Prostate gland (tissue), 2 donors: ENCODE measurements around the gene SCIN. TPM values are rescaled to one million over a fixed set of nuclear protein-coding genes. Genes with fewer than 3 reads are reported as not detected.
A peak's percentile ranks its signal among the peaks of the same experiment; 100 is the strongest.
"Not testable (repeated sequence)": the region's sequence is repeated elsewhere in the genome, so short reads cannot be mapped to it uniquely, and the experiment has no call there.

Experiments used
- DNase-seq: peaks from one replicate; pipeline ENCODE4 v3.0.0-alpha.2; 2019; ENCODE audit warnings: low spot score
- H3K27ac ChIP-seq, 2 donors: fragments of 200-600 bp; sonication (generic); 2 replicates each; pipeline ENCODE4 v1.5.1; 2017 to 2019
- H3K27me3 ChIP-seq: fragments of 200-600 bp; sonication (generic); replicated peaks from 2 replicates; pipeline ENCODE4 v1.5.1; 2019; ENCODE audit not compliant: insufficient read depth
- H3K36me3 ChIP-seq, 2 donors: fragments of 200-600 bp; sonication (generic); 1 replicate in 1 of 2; 2 replicates in 1 of 2; pipeline versions ENCODE4 v1.5.1 to v1.8.1; 2017 to 2019
- H3K4me1 ChIP-seq: fragments of 200-600 bp; sonication (generic); replicated peaks from 2 replicates; pipeline ENCODE4 v1.5.1; 2019
- H3K4me3 ChIP-seq, 2 donors: fragments of 200-600 bp; sonication (generic); 2 replicates each; pipeline ENCODE4 v1.5.1; 2017 to 2019
- H3K9me3 ChIP-seq: fragments of 200-600 bp; sonication (generic); 2 replicates; pipeline ENCODE4 v1.5.1; 2017
- CTCF ChIP-seq, 4 experiments: fragments of 200-600 bp in 2 of 4; fragments of 450-650 bp in 2 of 4; sonication (generic) in 2 of 4; IDR thresholded peaks; 1 replicate in 3 of 4; 2 replicates in 1 of 4; pipeline ENCODE4 v1.5.1; 2016 to 2019; ENCODE audit warnings: antibody characterized with exemption in 4 of 4, mild to moderate bottlenecking in 2 of 4, moderate library complexity in 2 of 4
- POLR2A ChIP-seq: fragments of 450-650 bp; IDR thresholded peaks from one replicate; pipeline ENCODE4 v1.6.1; 2016; ENCODE audit warnings: antibody characterized with exemption, mild to moderate bottlenecking
- POLR2AphosphoS5 ChIP-seq: sonication (generic); formaldehyde crosslinking; IDR thresholded peaks from one replicate; pipeline ENCODE4 v1.6.1; 2017; ENCODE audit warnings: antibody characterized with exemption
- WGBS: methylation state at CpG from one replicate; pipeline ENCODE4 v1.1.5; 2018; 5-methylcytosine and 5-hydroxymethylcytosine counted together
- intact Hi-C: fragments of 100-400 bp; cut with DNase I; formaldehyde crosslinking; loops from one replicate; pipeline ENCODE4 v1.14.2; 2022
- total RNA-seq, 2 donors: library from RNA; depleted of rRNA; stranded (reverse); fragments of >200 nt; gene quantifications; one replicate each; pipeline ENCODE4 v1.1.0, GENCODE V29; 2016

Gene SCIN
- total RNA-seq, 2 donors from 2014 or later, result 7.6 to 12.2 TPM

- Histone ChIP-seq H3K4me1 (no peaks in the 10 kb centered on the region), H3K27ac (no peak overlapping the region), H3K4me3 (no peak overlapping the region), H3K9me3 (no peaks in the 10 kb centered on the region), H3K27me3 (no peaks in the 10 kb centered on the region), H3K36me3 (no peaks in the 10 kb centered on the region)
- WGBS, result 97% methylated on average over 2 of the region's 2 CpGs
- DNase-seq, result no peak
- TF ChIP-seq POLR2A (no peak), CTCF (IDR thresholded peaks at IDR 0.05) (no peak), POLR2AphosphoS5 (no peak)
- intact Hi-C loops, result no loop called here
Measured at GRCh38 chr7:12655161-12655560, 84.6 kb downstream of the SCIN start.

GRCh38 chr7:12660423-12660822 is 89.9 kb downstream of the SCIN start:
- DNase-seq, H3K27me3 ChIP-seq, H3K36me3 ChIP-seq, intact Hi-C loops, H3K27ac ChIP-seq, H3K4me1 ChIP-seq, H3K4me3 ChIP-seq, H3K9me3 ChIP-seq: not testable (repeated sequence)
- 83% methylated on average over 8 of the region's 8 CpGs for WGBS

- H3K4me1 ChIP-seq, intact Hi-C loops, H3K27ac ChIP-seq, H3K27me3 ChIP-seq, H3K4me3 ChIP-seq, H3K36me3 ChIP-seq, H3K9me3 ChIP-seq, DNase-seq: not testable (repeated sequence)
- WGBS, result 67% methylated on average over 3 of the region's 3 CpGs
Measured at GRCh38 chr7:12660986-12661385, 90.5 kb downstream of the SCIN start.

GRCh38 chr7:12661581-12661980 is 91.1 kb downstream of the SCIN start:
- TF ChIP-seq POLR2A, result no peak
- no peak for TF ChIP-seq POLR2AphosphoS5
- TF ChIP-seq CTCF (IDR thresholded peaks at IDR 0.05), result no peak
- Histone ChIP-seq H3K27me3 (no peaks in the 10 kb centered on the region), H3K36me3 (no peaks in the 10 kb centered on the region), H3K27ac (no peak overlapping the region), H3K9me3 (no peaks in the 10 kb centered on the region), H3K4me1 (no peaks in the 10 kb centered on the region), H3K4me3 (no peak overlapping the region)
- intact Hi-C loops, result no loop called here
- 92% methylated on average over 6 of the region's 6 CpGs for WGBS
- no peak for DNase-seq

- DNase-seq, result peak; percentile 54
Measured at GRCh38 chr7:12670000-12670729, 99.6 kb downstream of the SCIN start.

More at GRCh38 chr7:12670000-12670729, 99.6 kb downstream of the SCIN start:
- H3K27ac ChIP-seq, result peak overlapping the region; percentile 16 to 26
- WGBS, result 13% methylated on average over 1 of the region's 1 CpG
- no peak overlapping the region for H3K4me3 ChIP-seq
- intact Hi-C loops, result no loop called here
- TF ChIP-seq POLR2A (no peak), CTCF (IDR thresholded peaks at IDR 0.05) (no peak), POLR2AphosphoS5 (peak; percentile 72)
- H3K4me1 ChIP-seq, result no peaks in the 10 kb centered on the region
- H3K9me3 ChIP-seq, result no peaks in the 10 kb centered on the region
- H3K27me3 ChIP-seq, result no peaks in the 10 kb centered on the region
- no peaks in the 10 kb centered on the region for H3K36me3 ChIP-seq
